Measurements from ENCODE around the gene G2E3.
"Not testable (repeated sequence)": the region's sequence is repeated elsewhere in the genome, so short reads cannot be mapped to it uniquely, and the experiment has no call there.

G2E3 gene

GRCh38 chr14:30560581-30560980 is 1.6 kb downstream of the G2E3 start:
- no peak for DNase-seq

GRCh38 chr14:30564235-30564867 is 5.4 kb downstream of the G2E3 start:
- DNase-seq = no peak

GRCh38 chr14:30564868-30565248 is 5.9 kb downstream of the G2E3 start:
- no peak for DNase-seq

GRCh38 chr14:30569216-30569902 is 10.4 kb downstream of the G2E3 start:
- DNase-seq = no peak

- no peak for DNase-seq
Observed at GRCh38 chr14:30569903-30570226, 10.9 kb downstream of the G2E3 start.

GRCh38 chr14:30572237-30572636 is 13.3 kb downstream of the G2E3 start:
- no peak for DNase-seq

- no peak for DNase-seq
Observed at GRCh38 chr14:30572771-30573170, 13.8 kb downstream of the G2E3 start.

GRCh38 chr14:30573226-30573814 is 14.4 kb downstream of the G2E3 start:
- DNase-seq = no peak

GRCh38 chr14:30573966-30574365 is 15.0 kb downstream of the G2E3 start:
- DNase-seq = no peak

- not testable (repeated sequence) for DNase-seq
Observed at GRCh38 chr14:30574777-30575176, 15.8 kb downstream of the G2E3 start.

GRCh38 chr14:30576333-30576732 is 17.4 kb downstream of the G2E3 start:
- not testable (repeated sequence) for DNase-seq

GRCh38 chr14:30580616-30581282 is 21.8 kb downstream of the G2E3 start:
- no peak for DNase-seq

GRCh38 chr14:30581283-30581625 is 22.3 kb downstream of the G2E3 start:
- DNase-seq = no peak

- no peak for DNase-seq
Observed at GRCh38 chr14:30582376-30582775, 23.4 kb downstream of the G2E3 start.

- no peak for DNase-seq
Observed at GRCh38 chr14:30584058-30584630, 25.2 kb downstream of the G2E3 start.

GRCh38 chr14:30585204-30585603 is 26.2 kb downstream of the G2E3 start:
- DNase-seq = no peak

- DNase-seq = no peak
Observed at GRCh38 chr14:30587141-30587540, 28.2 kb downstream of the G2E3 start.

- DNase-seq = no peak
Observed at GRCh38 chr14:30588873-30589272, 29.9 kb downstream of the G2E3 start.

- DNase-seq = no peak
Observed at GRCh38 chr14:30596935-30597334, 38.0 kb downstream of the G2E3 start.

GRCh38 chr14:30597504-30597903 is 38.5 kb downstream of the G2E3 start:
- DNase-seq = no peak

- no peak for DNase-seq
Observed at GRCh38 chr14:30600922-30601918, 42.3 kb downstream of the G2E3 start.

- DNase-seq = no peak
Observed at GRCh38 chr14:30603402-30603801, 44.4 kb downstream of the G2E3 start.

GRCh38 chr14:30604696-30605095 is 45.7 kb downstream of the G2E3 start:
- not testable (repeated sequence) for DNase-seq
